ENCODE results near the gene NDC80. TPM values are rescaled to one million over a fixed set of nuclear protein-coding genes. Genes with fewer than 3 reads are reported as not detected.

NDC80 gene
- total RNA-seq, 2 experiments from 2014 or later: 81.3 to 82.2 TPM

GRCh38 chr18:2602844-2603243, 31.5 kb downstream of the NDC80 start:
- peak overlapping the region; percentile 8 for H3K27ac Mint-ChIP-seq
- peaks cover 40% of the 10 kb centered on the region for H3K4me1 Mint-ChIP-seq (ENCODE audit: low read depth)
- H3K27me3 Mint-ChIP-seq: no peaks in the 10 kb centered on the region
- TF ChIP-seq, protein P1, sequence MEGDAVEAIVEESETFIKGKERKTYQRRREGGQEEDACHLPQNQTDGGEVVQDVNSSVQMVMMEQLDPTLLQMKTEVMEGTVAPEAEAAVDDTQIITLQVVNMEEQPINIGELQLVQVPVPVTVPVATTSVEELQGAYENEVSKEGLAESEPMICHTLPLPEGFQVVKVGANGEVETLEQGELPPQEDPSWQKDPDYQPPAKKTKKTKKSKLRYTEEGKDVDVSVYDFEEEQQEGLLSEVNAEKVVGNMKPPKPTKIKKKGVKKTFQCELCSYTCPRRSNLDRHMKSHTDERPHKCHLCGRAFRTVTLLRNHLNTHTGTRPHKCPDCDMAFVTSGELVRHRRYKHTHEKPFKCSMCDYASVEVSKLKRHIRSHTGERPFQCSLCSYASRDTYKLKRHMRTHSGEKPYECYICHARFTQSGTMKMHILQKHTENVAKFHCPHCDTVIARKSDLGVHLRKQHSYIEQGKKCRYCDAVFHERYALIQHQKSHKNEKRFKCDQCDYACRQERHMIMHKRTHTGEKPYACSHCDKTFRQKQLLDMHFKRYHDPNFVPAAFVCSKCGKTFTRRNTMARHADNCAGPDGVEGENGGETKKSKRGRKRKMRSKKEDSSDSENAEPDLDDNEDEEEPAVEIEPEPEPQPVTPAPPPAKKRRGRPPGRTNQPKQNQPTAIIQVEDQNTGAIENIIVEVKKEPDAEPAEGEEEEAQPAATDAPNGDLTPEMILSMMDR (IDR thresholded peaks at IDR 0.05): no peak
- H3K4me3 Mint-ChIP-seq: no peak overlapping the region
- H3K36me3 Mint-ChIP-seq (ENCODE audit: low read depth): peaks cover 46% of the 10 kb centered on the region
- CTCF ChIA-PET: interaction anchor here (0.8 kb wide), 1 partner anchor 17 kb away, joined by 3 read pairs; no protein-coding TSS in a partner anchor
- no peaks in the 10 kb centered on the region for H3K9me3 Mint-ChIP-seq
- POLR2A ChIA-PET: interaction anchor here (0.6 to 0.7 kb wide), 2 partner anchors 12 to 33 kb away, joined by 3 read pairs; no protein-coding TSS in a partner anchor
- intact Hi-C loops (cut with micrococcal nuclease): no loop called here
- ATAC-seq (no peak), DNase-seq (no peak)

GRCh38 chr18:2606335-2606734, 35.0 kb downstream of the NDC80 start:
- TF ChIP-seq, protein P1 (IDR thresholded peaks at IDR 0.05): no peak
- POLR2A ChIA-PET: interaction anchor here (0.6 to 1.9 kb wide), 5 partner anchors 9 to 70 kb away, joined by 3 to 8 read pairs (median 4); partner anchors contain the start of gene SMCHD1
- intact Hi-C loops (cut with micrococcal nuclease): loop anchor here (5.0 kb wide), 1 partner anchor 36 kb away; no protein-coding TSS in a partner anchor
- peak overlapping the region; percentile 37 for H3K4me3 Mint-ChIP-seq
- peak; percentile 31 for ATAC-seq
- H3K36me3 Mint-ChIP-seq (ENCODE audit: low read depth): peaks cover 55% of the 10 kb centered on the region
- peaks cover 45% of the 10 kb centered on the region for H3K4me1 Mint-ChIP-seq (ENCODE audit: low read depth)
- no peak for DNase-seq
- H3K9me3 Mint-ChIP-seq: no peaks in the 10 kb centered on the region
- H3K27me3 Mint-ChIP-seq: no peaks in the 10 kb centered on the region
- CTCF ChIA-PET: interaction anchor here (1.1 to 3.1 kb wide), 4 partner anchors 13 to 62 kb away, joined by 3 to 14 read pairs (median 6); no protein-coding TSS in a partner anchor
- H3K27ac Mint-ChIP-seq: peak overlapping the region; percentile 87

DNA sequence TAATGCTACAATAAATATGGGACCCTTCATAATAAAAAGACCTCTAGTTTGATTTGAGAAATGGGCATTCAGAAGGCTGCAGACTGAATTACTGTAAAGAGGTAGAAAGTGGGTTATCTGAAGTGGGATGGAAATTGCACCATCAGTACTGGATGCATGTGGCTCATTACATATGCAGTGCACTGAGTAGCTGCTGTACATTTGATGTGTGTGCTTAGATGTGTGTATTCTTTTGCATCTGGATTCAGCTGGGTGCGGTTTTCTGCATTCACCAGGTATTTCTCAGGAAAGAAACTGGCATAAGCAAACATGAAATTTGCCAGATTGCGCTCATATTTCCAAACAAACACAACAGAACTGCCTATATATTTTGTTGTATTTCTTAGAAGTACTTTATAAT, 38.2 kb downstream of the NDC80 start:
- TF ChIP-seq, protein P1 (IDR thresholded peaks at IDR 0.05): no peak
- ChIA-PET CTCF (interaction anchor here (1.0 kb wide), 1 partner anchor 33 kb away, joined by 3 read pairs; no protein-coding TSS in a partner anchor), POLR2A (interaction anchor here (1.9 kb wide), 1 partner anchor 15 kb away, joined by 6 read pairs; no protein-coding TSS in a partner anchor)
- intact Hi-C loops (cut with micrococcal nuclease): loop anchor here (5.0 kb wide), 1 partner anchor 33 kb away; no protein-coding TSS in a partner anchor
- Mint-ChIP-seq H3K36me3 (ENCODE audit: low read depth) (peaks cover 63% of the 10 kb centered on the region), H3K27ac (no peak overlapping the region), H3K4me1 (ENCODE audit: low read depth) (peaks cover 37% of the 10 kb centered on the region), H3K27me3 (no peaks in the 10 kb centered on the region), H3K9me3 (no peaks in the 10 kb centered on the region), H3K4me3 (no peak overlapping the region)
- DNase-seq (no peak), ATAC-seq (no peak)

DNA sequence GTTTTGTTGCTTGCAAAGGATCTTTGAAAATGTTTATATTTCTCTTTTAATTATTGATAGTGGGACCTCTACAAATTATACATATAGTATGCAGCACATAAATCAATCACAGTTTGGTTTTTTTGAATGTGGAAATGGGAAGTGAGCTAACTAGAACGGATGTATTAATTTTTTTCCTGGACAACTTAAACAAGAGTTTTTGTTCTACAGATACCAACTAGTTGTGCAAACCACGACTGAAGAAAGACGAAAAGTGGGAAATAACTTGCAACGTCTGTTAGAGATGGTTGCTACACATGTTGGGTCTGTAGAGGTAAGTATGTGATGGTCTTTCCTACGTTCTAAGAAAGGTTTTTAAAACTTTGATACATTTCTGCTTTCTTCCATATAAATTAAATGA, 39.2 kb downstream of the NDC80 start:
- ChIA-PET POLR2A (no interaction called here), CTCF (no interaction called here)
- Mint-ChIP-seq H3K9me3 (no peaks in the 10 kb centered on the region), H3K27ac (no peak overlapping the region), H3K4me1 (ENCODE audit: low read depth) (peaks cover 28% of the 10 kb centered on the region), H3K4me3 (no peak overlapping the region), H3K27me3 (no peaks in the 10 kb centered on the region), H3K36me3 (ENCODE audit: low read depth) (peaks cover 68% of the 10 kb centered on the region)
- no peak for ATAC-seq
- DNase-seq: no peak
- intact Hi-C loops (cut with micrococcal nuclease): no loop called here
- TF ChIP-seq, protein P1 (IDR thresholded peaks at IDR 0.05): no peak

DNA sequence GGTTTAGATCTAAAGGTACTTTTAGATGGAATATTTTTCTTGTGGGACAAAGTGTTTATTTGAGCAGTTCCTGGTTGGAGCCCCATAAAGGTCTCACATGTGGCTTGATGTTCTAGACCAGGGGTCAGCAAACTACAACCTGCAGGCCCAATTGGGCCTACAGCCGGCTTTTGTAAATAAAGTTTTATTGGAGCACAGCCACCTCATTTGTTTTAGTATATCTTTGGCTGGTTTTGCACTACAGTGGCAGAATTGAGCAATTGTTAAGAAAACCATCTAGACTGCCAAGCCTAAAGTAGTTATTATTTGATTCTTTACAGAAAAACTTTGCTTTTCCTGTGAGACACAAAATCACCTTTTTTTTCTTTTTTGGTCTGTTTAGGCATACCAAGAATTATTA, 41.6 kb downstream of the NDC80 start:
- ATAC-seq: no peak
- Mint-ChIP-seq H3K4me1 (ENCODE audit: low read depth) (peaks cover 15% of the 10 kb centered on the region), H3K27me3 (no peaks in the 10 kb centered on the region), H3K27ac (no peak overlapping the region), H3K36me3 (ENCODE audit: low read depth) (peaks cover 74% of the 10 kb centered on the region), H3K9me3 (no peaks in the 10 kb centered on the region), H3K4me3 (no peak overlapping the region)
- POLR2A ChIA-PET: no interaction called here
- no peak for DNase-seq
- CTCF ChIA-PET: no interaction called here
- TF ChIP-seq, protein P1 (IDR thresholded peaks at IDR 0.05): no peak
- intact Hi-C loops (cut with micrococcal nuclease): no loop called here

All from activated CD8-positive, alpha-beta T cell treated with anti-CD3 and anti-CD28 coated beads for 36 hours (primary cell).